NCI-H345 treated with DMSO at 0.1 percent for 48 hours (cell line): ENCODE data around the gene PAX7.
"Not testable (repeated sequence)": the region's sequence is repeated elsewhere in the genome, so short reads cannot be mapped to it uniquely, and the experiment has no call there.

Experiments
- DNase-seq: peaks from one replicate; lab custom pipeline; 2025; ENCODE audit not compliant: unreplicated experiment; lab: John Stamatoyannopoulos, UW

PAX7 gene

GRCh38 chr1:18749569-18749968, 118.9 kb downstream of the PAX7 start:
- no peak for DNase-seq

GRCh38 chr1:18750600-18750999, 120.0 kb downstream of the PAX7 start:
- no peak for DNase-seq

- peak; percentile 66 for DNase-seq
These were observed 120.8 kb downstream of the PAX7 start for GRCh38 chr1:18751425-18751824.

GRCh38 chr1:18752409-18752808, 121.8 kb downstream of the PAX7 start:
- no peak for DNase-seq

GRCh38 chr1:18760156-18760555, 129.5 kb downstream of the PAX7 start:
- no peak for DNase-seq

- no peak for DNase-seq
These were observed 131.5 kb downstream of the PAX7 start for GRCh38 chr1:18761948-18762840.

GRCh38 chr1:18764362-18764761, 133.7 kb downstream of the PAX7 start:
- DNase-seq: no peak

GRCh38 chr1:18765725-18766124, 135.1 kb downstream of the PAX7 start:
- DNase-seq: no peak

GRCh38 chr1:18766328-18766727, 135.7 kb downstream of the PAX7 start:
- no peak for DNase-seq

GRCh38 chr1:18767576-18767975, 136.9 kb downstream of the PAX7 start:
- DNase-seq: not testable (repeated sequence)

GRCh38 chr1:18768086-18768485, 137.4 kb downstream of the PAX7 start:
- no peak for DNase-seq

GRCh38 chr1:18769140-18769539, 138.5 kb downstream of the PAX7 start:
- no peak for DNase-seq

GRCh38 chr1:18770799-18771198, 140.2 kb downstream of the PAX7 start:
- no peak for DNase-seq

GRCh38 chr1:18773753-18774152, 143.1 kb downstream of the PAX7 start:
- DNase-seq: no peak

- no peak for DNase-seq
These were observed 144.7 kb downstream of the PAX7 start for GRCh38 chr1:18775341-18775740.

GRCh38 chr1:18776777-18777176, 146.1 kb downstream of the PAX7 start:
- DNase-seq: no peak

GRCh38 chr1:18778437-18778836, 147.8 kb downstream of the PAX7 start:
- DNase-seq: no peak

GRCh38 chr1:18781031-18781430, 150.4 kb downstream of the PAX7 start:
- DNase-seq: no peak

- no peak for DNase-seq
These were observed 153.2 kb downstream of the PAX7 start for GRCh38 chr1:18783705-18784481.

- DNase-seq: no peak
These were observed 153.8 kb downstream of the PAX7 start for GRCh38 chr1:18784482-18784831.

- no peak for DNase-seq
These were observed 155.5 kb downstream of the PAX7 start for GRCh38 chr1:18786149-18786548.

GRCh38 chr1:18787825-18788385, 157.3 kb downstream of the PAX7 start:
- DNase-seq: no peak
